ENCODE results near the gene FOS.

Gene FOS

GRCh38 chr14:75247939-75248338 lies 30.7 kb upstream of the FOS start:
- ATAC-seq, result no peak

GRCh38 chr14:75249251-75249957 lies 29.2 kb upstream of the FOS start:
- ATAC-seq, result no peak
- TF ChIP-seq ESRRG (CRISPR knock-in tag; IDR thresholded peaks at IDR 0.05) (no peak), TSHZ2 (CRISPR knock-in tag; IDR thresholded peaks at IDR 0.05) (no peak), POU6F1 (CRISPR knock-in tag; IDR thresholded peaks at IDR 0.05; ENCODE audit: borderline replicate concordance, low read depth) (no peak)

More at GRCh38 chr14:75247939-75248338, 30.7 kb upstream of the FOS start:
- TF ChIP-seq POU6F1 (CRISPR knock-in tag; IDR thresholded peaks at IDR 0.05; ENCODE audit: borderline replicate concordance, low read depth) (no peak), ESRRG (CRISPR knock-in tag; IDR thresholded peaks at IDR 0.05) (no peak), PPARA (CRISPR knock-in tag; IDR thresholded peaks at IDR 0.05; ENCODE audit: borderline replicate concordance) (no peak), CREB5 (CRISPR knock-in tag; IDR thresholded peaks at IDR 0.05; ENCODE audit: low read depth) (no peak), ZC3H10 (CRISPR knock-in tag; IDR thresholded peaks at IDR 0.05) (no peak), CSRNP3 (CRISPR knock-in tag; IDR thresholded peaks at IDR 0.05) (no peak), GLIS3 (CRISPR knock-in tag; IDR thresholded peaks at IDR 0.05) (no peak), ZNF8 (CRISPR knock-in tag; IDR thresholded peaks at IDR 0.05) (no peak), SNAI2 (CRISPR knock-in tag; IDR thresholded peaks at IDR 0.05) (no peak), ZFP3 (CRISPR knock-in tag; IDR thresholded peaks at IDR 0.05) (no peak), ZNF70 (CRISPR knock-in tag; IDR thresholded peaks at IDR 0.05) (no peak), OSR1 (CRISPR knock-in tag; IDR thresholded peaks at IDR 0.05) (no peak), ARNTL (CRISPR knock-in tag; IDR thresholded peaks at IDR 0.05; ENCODE audit: borderline replicate concordance, low read depth) (no peak), ISL1 (CRISPR knock-in tag; IDR thresholded peaks at IDR 0.05) (no peak)

GRCh38 chr14:75249958-75250336 lies 28.7 kb upstream of the FOS start:
- no peak for ATAC-seq
- no peak for TF ChIP-seq ZNF8 (CRISPR knock-in tag; IDR thresholded peaks at IDR 0.05)
- TF ChIP-seq CSDC2 (CRISPR knock-in tag; IDR thresholded peaks at IDR 0.05), result no peak
- TF ChIP-seq OSR1 (CRISPR knock-in tag; IDR thresholded peaks at IDR 0.05), result no peak
- TF ChIP-seq ESRRG (CRISPR knock-in tag; IDR thresholded peaks at IDR 0.05), result no peak
- TF ChIP-seq BACH2 (CRISPR knock-in tag; IDR thresholded peaks at IDR 0.05; ENCODE audit: borderline replicate concordance), result no peak
- no peak for TF ChIP-seq GLIS3 (CRISPR knock-in tag; IDR thresholded peaks at IDR 0.05)
- TF ChIP-seq POU6F1 (CRISPR knock-in tag; IDR thresholded peaks at IDR 0.05; ENCODE audit: borderline replicate concordance, low read depth), result no peak
- no peak for TF ChIP-seq TCF4 (CRISPR knock-in tag; IDR thresholded peaks at IDR 0.05; ENCODE audit: borderline replicate concordance)
- no peak for TF ChIP-seq ZNF70 (CRISPR knock-in tag; IDR thresholded peaks at IDR 0.05)
- no peak for TF ChIP-seq TOX (CRISPR knock-in tag; IDR thresholded peaks at IDR 0.05; ENCODE audit: borderline replicate concordance)
- no peak for TF ChIP-seq ARNTL (CRISPR knock-in tag; IDR thresholded peaks at IDR 0.05; ENCODE audit: borderline replicate concordance, low read depth)
- TF ChIP-seq ZNF565 (CRISPR knock-in tag; conservative IDR thresholded peaks at IDR 0.05; ENCODE audit: low read depth), result no peak
- no peak for TF ChIP-seq PATZ1 (CRISPR knock-in tag; IDR thresholded peaks at IDR 0.05; ENCODE audit: borderline replicate concordance)
- no peak for TF ChIP-seq RARB (CRISPR knock-in tag; IDR thresholded peaks at IDR 0.05)

Measured in SK-N-SH treated with all-trans-retinoic acid at 6 μM for 48 hours (cell line).